Thyroid gland (tissue), 4 donors: ENCODE results near the gene ALPL. TPM values are rescaled to one million over a fixed set of nuclear protein-coding genes. Genes with fewer than 3 reads are reported as not detected.

Experiments
- DNase-seq, 2 donors: peaks; one replicate each; pipeline ENCODE4 v3.0.0-alpha.2; 2019
- H3K27ac ChIP-seq, 3 donors: fragments of 200-600 bp; sonication (generic); 1 replicate in 2 of 3; 2 replicates in 1 of 3; pipeline ENCODE4 v1.5.1; 2016 to 2019; ENCODE audit warnings: mild to moderate bottlenecking in 1 of 3, moderate library complexity in 1 of 3
- H3K27me3 ChIP-seq: fragments of 200-600 bp; sonication (generic); one replicate; pipeline ENCODE4 v1.5.1; 2019
- H3K36me3 ChIP-seq, 2 donors: fragments of 200-600 bp; sonication (generic); one replicate each; pipeline ENCODE4 v1.5.1; 2016 to 2019
- H3K4me1 ChIP-seq, 2 donors: fragments of 200-600 bp; sonication (generic); one replicate each; pipeline ENCODE4 v1.5.1; 2017 to 2019
- H3K4me3 ChIP-seq, 3 donors: fragments of 200-600 bp; sonication (generic); replicated peaks in 1 of 3; 1 replicate in 2 of 3; 2 replicates in 1 of 3; pipeline ENCODE4 v1.5.1; 2016; ENCODE audit warnings: mild to moderate bottlenecking in 1 of 3
- H3K9me3 ChIP-seq: fragments of 200-600 bp; sonication (generic); one replicate; pipeline ENCODE4 v1.5.1; 2017
- POLR2A ChIP-seq, 2 donors: fragments of 450-650 bp; IDR thresholded peaks; one replicate each; pipeline ENCODE4 v1.6.1; 2017; ENCODE audit warnings: antibody characterized with exemption in 2 of 2, mild to moderate bottlenecking in 2 of 2, moderate library complexity in 1 of 2
- WGBS, 2 donors: methylation state at CpG; one replicate each; pipeline ENCODE4 v1.1.5; 2017; 5-methylcytosine and 5-hydroxymethylcytosine counted together
- intact Hi-C: fragments of 100-400 bp; cut with DNase I; formaldehyde crosslinking; loops from one replicate; pipeline ENCODE4 v1.15.1; 2023
- total RNA-seq, 4 donors: library from RNA; depleted of rRNA; stranded (reverse); fragments of >200 nt; gene quantifications; one replicate each; pipeline ENCODE4 v1.2.3, GENCODE V29; 2016
- TF ChIP-seq, protein P1 (sequence below), 6 experiments: fragments of 200-600 bp in 3 of 6; fragments of 450-650 bp in 3 of 6; sonication (generic) in 3 of 6; IDR thresholded peaks; one replicate each; pipeline ENCODE4 v1.5.1; 2016 to 2019; ENCODE audit warnings: antibody characterized with exemption in 6 of 6, mild to moderate bottlenecking in 2 of 6, inconsistent platforms in 1 of 6, moderate library complexity in 1 of 6

Gene ALPL
- total RNA-seq, 4 donors from 2014 or later, result 4.0 to 15.6 (median 4.5) TPM

DNA sequence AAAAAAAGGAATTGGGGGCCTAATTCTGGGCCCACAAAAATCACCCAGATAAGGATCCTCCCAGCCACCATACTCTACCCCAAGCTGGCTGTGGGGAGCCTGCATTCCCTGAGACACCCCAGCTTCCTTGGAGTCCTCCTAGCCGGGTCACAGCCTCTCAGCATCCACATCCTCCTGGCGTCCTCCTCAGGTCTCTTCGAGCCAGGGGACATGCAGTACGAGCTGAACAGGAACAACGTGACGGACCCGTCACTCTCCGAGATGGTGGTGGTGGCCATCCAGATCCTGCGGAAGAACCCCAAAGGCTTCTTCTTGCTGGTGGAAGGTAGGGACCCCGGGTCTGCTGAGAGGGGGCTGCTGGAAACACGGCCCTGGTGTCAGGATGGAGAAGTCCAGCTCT, 64.3 kb downstream of the ALPL start:
- intact Hi-C loops, result no loop called here
- no peak overlapping the region for H3K4me3 ChIP-seq
- no peaks in the 10 kb centered on the region for H3K9me3 ChIP-seq
- DNase-seq, result no peak
- WGBS, 2 donors, result 78 to 82% methylated on average over 10 to 11 of the region's 11 CpGs
- H3K36me3 ChIP-seq, result no peaks in the 10 kb centered on the region
- TF ChIP-seq, protein P1, sequence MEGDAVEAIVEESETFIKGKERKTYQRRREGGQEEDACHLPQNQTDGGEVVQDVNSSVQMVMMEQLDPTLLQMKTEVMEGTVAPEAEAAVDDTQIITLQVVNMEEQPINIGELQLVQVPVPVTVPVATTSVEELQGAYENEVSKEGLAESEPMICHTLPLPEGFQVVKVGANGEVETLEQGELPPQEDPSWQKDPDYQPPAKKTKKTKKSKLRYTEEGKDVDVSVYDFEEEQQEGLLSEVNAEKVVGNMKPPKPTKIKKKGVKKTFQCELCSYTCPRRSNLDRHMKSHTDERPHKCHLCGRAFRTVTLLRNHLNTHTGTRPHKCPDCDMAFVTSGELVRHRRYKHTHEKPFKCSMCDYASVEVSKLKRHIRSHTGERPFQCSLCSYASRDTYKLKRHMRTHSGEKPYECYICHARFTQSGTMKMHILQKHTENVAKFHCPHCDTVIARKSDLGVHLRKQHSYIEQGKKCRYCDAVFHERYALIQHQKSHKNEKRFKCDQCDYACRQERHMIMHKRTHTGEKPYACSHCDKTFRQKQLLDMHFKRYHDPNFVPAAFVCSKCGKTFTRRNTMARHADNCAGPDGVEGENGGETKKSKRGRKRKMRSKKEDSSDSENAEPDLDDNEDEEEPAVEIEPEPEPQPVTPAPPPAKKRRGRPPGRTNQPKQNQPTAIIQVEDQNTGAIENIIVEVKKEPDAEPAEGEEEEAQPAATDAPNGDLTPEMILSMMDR (IDR thresholded peaks at IDR 0.05), result no peak
- TF ChIP-seq POLR2A (IDR thresholded peaks at IDR 0.05), result no peak
- H3K4me1 ChIP-seq, result peaks cover 0 to 15% of the 10 kb centered on the region in 2 donors
- H3K27me3 ChIP-seq, result no peaks in the 10 kb centered on the region
- H3K27ac ChIP-seq, result no peak overlapping the region

- H3K27ac ChIP-seq, result peak overlapping the region in 2 of 3 donors; percentile 78 to 80
- H3K36me3 ChIP-seq, result no peaks in the 10 kb centered on the region
- intact Hi-C loops, result no loop called here
- TF ChIP-seq, protein P1 (IDR thresholded peaks at IDR 0.05), result peak; percentile 34 to 69 (median 65)
- no peak for TF ChIP-seq POLR2A (IDR thresholded peaks at IDR 0.05)
- no peaks in the 10 kb centered on the region for H3K27me3 ChIP-seq
- H3K4me1 ChIP-seq, result peaks cover 0 to 15% of the 10 kb centered on the region in 2 donors
- H3K9me3 ChIP-seq, result no peaks in the 10 kb centered on the region
- 5 to 7% methylated on average over 11 of the region's 11 CpGs for WGBS, 2 donors
- DNase-seq, result peak; percentile 87 to 90
- no peak overlapping the region for H3K4me3 ChIP-seq
Observed at GRCh38 chr1:21573971-21574465, 64.8 kb downstream of the ALPL start.

GRCh38 chr1:21574466-21575151, 65.4 kb downstream of the ALPL start:
- DNase-seq, result peak; percentile 38 to 50

GRCh38 chr1:21575351-21575942, 66.2 kb downstream of the ALPL start:
- TF ChIP-seq, protein P1 (IDR thresholded peaks at IDR 0.05), result no peak
- TF ChIP-seq POLR2A (IDR thresholded peaks at IDR 0.05), result no peak
- WGBS, 2 donors, result 95 to 97% methylated on average over 14 to 17 of the region's 18 CpGs
- intact Hi-C loops, result loop anchor here (5.0 kb wide), 1 partner anchor 68 kb away; the partner anchor contains the start of gene ALPL

More at GRCh38 chr1:21574466-21575151, 65.4 kb downstream of the ALPL start:
- Histone ChIP-seq H3K36me3 (no peaks in the 10 kb centered on the region), H3K9me3 (no peaks in the 10 kb centered on the region), H3K4me1 (peaks cover 0 to 15% of the 10 kb centered on the region in 2 donors), H3K27ac (peak overlapping the region; percentile 50 to 80 (median 78)), H3K4me3 (no peak overlapping the region), H3K27me3 (no peaks in the 10 kb centered on the region)
- intact Hi-C loops, result loop anchor here (5.0 kb wide), 1 partner anchor 67 kb away; the partner anchor contains the start of gene ALPL
- TF ChIP-seq, protein P1 (IDR thresholded peaks at IDR 0.05), result no peak
- peak in 1 of 2 donors; percentile 18 for TF ChIP-seq POLR2A (IDR thresholded peaks at IDR 0.05)
- 32 to 48% methylated on average over 19 to 25 of the region's 31 CpGs for WGBS, 2 donors

More at GRCh38 chr1:21575351-21575942, 66.2 kb downstream of the ALPL start:
- Histone ChIP-seq H3K27me3 (no peaks in the 10 kb centered on the region), H3K4me1 (peaks cover 0 to 15% of the 10 kb centered on the region in 2 donors), H3K4me3 (no peak overlapping the region), H3K27ac (peak overlapping the region in 1 of 3 donors; percentile 78), H3K36me3 (no peaks in the 10 kb centered on the region), H3K9me3 (no peaks in the 10 kb centered on the region)
- DNase-seq, result no peak
